B cell (primary cell): Measurements from ENCODE around the gene PREX1. TPM values are rescaled to one million over a fixed set of nuclear protein-coding genes. Genes with fewer than 3 reads are reported as not detected.

Experiments
- ATAC-seq: fragments of 200-7000 bp; cut with Tn5 transposase; one replicate; pipeline ENCODE4 v1.10.0; 2021; ENCODE audit warnings: low read depth, mild to moderate bottlenecking, moderate number of reproducible peaks, moderate library complexity
- CTCF ChIA-PET: fragments of 350-600 bp; sonication (Branson Sonifier 250); formaldehyde crosslinking; loops from one replicate; lab custom pipeline; 2021; ENCODE audit warnings: antibody characterized with exemption, inconsistent platforms; lab: Charles Lee
- POLR2A ChIA-PET: fragments of 350-600 bp; sonication (Branson Sonifier 250); formaldehyde crosslinking; loops from one replicate; lab custom pipeline; 2021; ENCODE audit warnings: antibody characterized with exemption; lab: Charles Lee
- DNase-seq: peaks from one replicate; pipeline ENCODE4 v3.0.0; 2013
- H2AFZ ChIP-seq: 2 replicates; pipeline ENCODE4 v1.6.1; 2012; ENCODE audit warnings: mild to moderate bottlenecking, low read depth, low read length; ENCODE audit not compliant: insufficient read depth, poor library complexity, severe bottlenecking
- H3K27ac ChIP-seq, 2 donors: 1 replicate in 1 of 2; 2 replicates in 1 of 2; pipeline ENCODE4 v1.5.1; 2012 to 2013; ENCODE audit warnings: low read length in 2 of 2, mild to moderate bottlenecking in 2 of 2, moderate library complexity in 1 of 2
- H3K27me3 ChIP-seq, 4 experiments: fragments of 200-600 bp in 1 of 4; sonication (generic) in 1 of 4; replicated peaks in 1 of 4; 1 replicate in 2 of 4; 2 replicates in 2 of 4; pipeline versions ENCODE4 v1.6.1 to v1.7.0; 2013 to 2016; ENCODE audit warnings: low read length in 3 of 4, mild to moderate bottlenecking in 2 of 4, mixed read lengths in 1 of 4, moderate library complexity in 1 of 4; ENCODE audit not compliant: insufficient read depth in 4 of 4, control insufficient read depth in 3 of 4; ENCODE audit errors: control extremely low read depth in 1 of 4
- H3K36me3 ChIP-seq, 2 experiments: replicated peaks in 1 of 2; 1 replicate in 1 of 2; 2 replicates in 1 of 2; pipeline versions ENCODE4 v1.6.1 to v1.7.1; 2013; ENCODE audit warnings: low read length in 1 of 2; ENCODE audit not compliant: insufficient read depth in 2 of 2, control insufficient read depth in 1 of 2; ENCODE audit errors: control extremely low read depth in 1 of 2, extremely low read depth in 1 of 2
- H3K4me1 ChIP-seq, 2 donors: fragments of 200-600 bp in 1 of 2; sonication (generic) in 1 of 2; 1 replicate in 1 of 2; 2 replicates in 1 of 2; pipeline versions ENCODE4 v1.5.1 to v1.6.1; 2013 to 2017; ENCODE audit warnings: low read length in 2 of 2; ENCODE audit not compliant: control insufficient read depth in 2 of 2, insufficient read depth in 2 of 2
- H3K4me2 ChIP-seq: replicated peaks from 2 replicates; pipeline ENCODE3; 2012; ENCODE audit warnings: mild to moderate bottlenecking, low read depth, low read length; ENCODE audit not compliant: poor library complexity, severe bottlenecking
- H3K4me3 ChIP-seq, 5 experiments: fragments of 200-600 bp in 1 of 5; sonication (generic) in 1 of 5; 1 replicate in 3 of 5; 2 replicates in 2 of 5; pipeline versions ENCODE4 v1.5.1 to v1.7.0; 2011 to 2016; ENCODE audit warnings: low read length in 4 of 5, mild to moderate bottlenecking in 4 of 5, low read depth in 2 of 5, control low read depth in 1 of 5, moderate library complexity in 1 of 5; ENCODE audit not compliant: insufficient read depth in 1 of 5; ENCODE audit errors: control extremely low read depth in 1 of 5, extremely low read depth in 1 of 5
- H3K79me2 ChIP-seq: fragments of 200-600 bp; sonication (generic); one replicate; pipeline ENCODE4 v1.6.0; 2016; ENCODE audit warnings: low read length; ENCODE audit not compliant: control insufficient read depth, insufficient read depth
- H3K9ac ChIP-seq: fragments of 200-600 bp; sonication (generic); 2 replicates; pipeline ENCODE4 v1.6.1; 2017; ENCODE audit warnings: mild to moderate bottlenecking, low read length, moderate library complexity
- H3K9me3 ChIP-seq, 3 donors: one replicate each; pipeline versions ENCODE4 v1.6.1 to v1.7.1; 2013; ENCODE audit warnings: low read length in 2 of 3; ENCODE audit not compliant: control insufficient read depth in 2 of 3, insufficient read depth in 1 of 3; ENCODE audit errors: control extremely low read depth in 1 of 3
- H4K20me1 ChIP-seq: 2 replicates; pipeline ENCODE4 v1.6.0; 2012; ENCODE audit warnings: mild to moderate bottlenecking, low read length; ENCODE audit not compliant: insufficient read depth, control insufficient read depth, poor library complexity, severe bottlenecking
- H3K27ac Mint-ChIP-seq: one replicate; pipeline ENCODE4 v1.8.0; 2021; ENCODE audit warnings: mixed read lengths
- H3K27me3 Mint-ChIP-seq: one replicate; pipeline ENCODE4 v1.8.0; 2021; ENCODE audit warnings: mixed read lengths
- H3K4me1 Mint-ChIP-seq: one replicate; pipeline ENCODE4 v1.8.0; 2021; ENCODE audit warnings: mixed read lengths
- H3K4me3 Mint-ChIP-seq: one replicate; pipeline ENCODE4 v1.8.0; 2021; ENCODE audit warnings: mixed read lengths
- H3K9me3 Mint-ChIP-seq: one replicate; pipeline ENCODE4 v1.8.0; 2022; ENCODE audit warnings: mixed read lengths; ENCODE audit not compliant: insufficient read depth
- EZH2 ChIP-seq: IDR thresholded peaks from 2 replicates; pipeline ENCODE4 v1.6.1; 2012; ENCODE audit warnings: borderline replicate concordance, low read depth, mild to moderate bottlenecking, moderate library complexity, low read length; ENCODE audit not compliant: insufficient read depth, poor library complexity, severe bottlenecking
- WGBS: methylation state at CpG from one replicate; pipeline ENCODE4 v1.1.5; 2013; ENCODE audit warnings: missing lambda C conversion rate; ENCODE audit not compliant: insufficient coverage; 5-methylcytosine and 5-hydroxymethylcytosine counted together
- intact Hi-C: fragments of 100-400 bp; cut with micrococcal nuclease; formaldehyde crosslinking; loops from one replicate; pipeline ENCODE4 v1.10.0; 2022
- polyA plus RNA-seq: library from polyadenylated mRNA; depleted of rRNA; stranded (reverse); fragments of >200 nt; gene quantifications from 2 replicates; pipeline ENCODE4 v1.2.3, GENCODE V29; 2012
- total RNA-seq, 2 donors: library from RNA; stranded (reverse); fragments of 120-200 nt in 1 of 2; gene quantifications; 1 replicate in 1 of 2; 2 replicates in 1 of 2; pipeline versions ENCODE4 v1.2.3 to v1.2.4, GENCODE V29; 2013 to 2022
- TF ChIP-seq, protein P1 (sequence below): fragments of 200-600 bp; IDR thresholded peaks from one replicate; pipeline ENCODE4 v1.8.0; 2022; ENCODE audit warnings: antibody characterized with exemption, mild to moderate bottlenecking

PREX1 gene
- total and polyA plus RNA-seq, 2 donors (not counting 1 experiment from before 2014, with no cell fraction given), result 79.1 to 99.4 TPM

GRCh38 chr20:48809673-48810072 lies 18.1 kb downstream of the PREX1 start:
- H3K27ac Mint-ChIP-seq, result peak overlapping the region; percentile 26
- Histone ChIP-seq H3K4me2 (peak overlapping the region; percentile 19), H3K4me1 (peaks cover 27 to 48% of the 10 kb centered on the region in 2 donors), H3K9ac (no peak overlapping the region), H3K9me3 (peaks cover 0 to 25% (median 10%) of the 10 kb centered on the region in 3 donors), H3K79me2 (peaks cover 99% of the 10 kb centered on the region), H3K27ac (no peak overlapping the region), H3K36me3 (peaks cover 0 to 35% of the 10 kb centered on the region in 2 experiments), H3K4me3 (no peak overlapping the region), H4K20me1 (peaks cover 86% of the 10 kb centered on the region), H2AFZ (no peak overlapping the region), H3K27me3 (no peaks in the 10 kb centered on the region)
- H3K4me3 Mint-ChIP-seq, result no peak overlapping the region
- TF ChIP-seq, protein P1, sequence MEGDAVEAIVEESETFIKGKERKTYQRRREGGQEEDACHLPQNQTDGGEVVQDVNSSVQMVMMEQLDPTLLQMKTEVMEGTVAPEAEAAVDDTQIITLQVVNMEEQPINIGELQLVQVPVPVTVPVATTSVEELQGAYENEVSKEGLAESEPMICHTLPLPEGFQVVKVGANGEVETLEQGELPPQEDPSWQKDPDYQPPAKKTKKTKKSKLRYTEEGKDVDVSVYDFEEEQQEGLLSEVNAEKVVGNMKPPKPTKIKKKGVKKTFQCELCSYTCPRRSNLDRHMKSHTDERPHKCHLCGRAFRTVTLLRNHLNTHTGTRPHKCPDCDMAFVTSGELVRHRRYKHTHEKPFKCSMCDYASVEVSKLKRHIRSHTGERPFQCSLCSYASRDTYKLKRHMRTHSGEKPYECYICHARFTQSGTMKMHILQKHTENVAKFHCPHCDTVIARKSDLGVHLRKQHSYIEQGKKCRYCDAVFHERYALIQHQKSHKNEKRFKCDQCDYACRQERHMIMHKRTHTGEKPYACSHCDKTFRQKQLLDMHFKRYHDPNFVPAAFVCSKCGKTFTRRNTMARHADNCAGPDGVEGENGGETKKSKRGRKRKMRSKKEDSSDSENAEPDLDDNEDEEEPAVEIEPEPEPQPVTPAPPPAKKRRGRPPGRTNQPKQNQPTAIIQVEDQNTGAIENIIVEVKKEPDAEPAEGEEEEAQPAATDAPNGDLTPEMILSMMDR, result no peak
- TF ChIP-seq EZH2, result no peak
- ChIA-PET POLR2A (interaction anchor here (0.5 kb wide), 1 partner anchor 27 kb away, joined by 3 read pairs; no protein-coding TSS in a partner anchor), CTCF (interaction anchor here (0.6 to 2.0 kb wide), 3 partner anchors 9 to 63 kb away, joined by 3 to 5 read pairs (median 4); no protein-coding TSS in a partner anchor)
- intact Hi-C loops, result no loop called here
- ATAC-seq (no peak), DNase-seq (no peak)
- 19% methylated on average over 3 of the region's 5 CpGs for WGBS
- no peaks in the 10 kb centered on the region for H3K9me3 Mint-ChIP-seq
- peaks cover 48% of the 10 kb centered on the region for H3K4me1 Mint-ChIP-seq
- no peaks in the 10 kb centered on the region for H3K27me3 Mint-ChIP-seq

- no peak for ATAC-seq
- H2AFZ ChIP-seq, result no peak overlapping the region
- no peaks in the 10 kb centered on the region for H3K27me3 ChIP-seq
- POLR2A ChIA-PET, result no interaction called here
- H3K4me3 ChIP-seq, result no peak overlapping the region
- no peak for DNase-seq
- no peak overlapping the region for H3K4me2 ChIP-seq
- H3K9ac ChIP-seq, result no peak overlapping the region
- TF ChIP-seq, protein P1, result no peak
- TF ChIP-seq EZH2, result no peak
- Mint-ChIP-seq H3K4me1 (peaks cover 58% of the 10 kb centered on the region), H3K27me3 (no peaks in the 10 kb centered on the region), H3K4me3 (no peak overlapping the region), H3K9me3 (no peaks in the 10 kb centered on the region), H3K27ac (peak overlapping the region; percentile 32)
- H4K20me1 ChIP-seq, result peaks cover 89% of the 10 kb centered on the region
- intact Hi-C loops, result no loop called here
- WGBS, result 95% methylated on average over 9 of the region's 10 CpGs
- peaks cover 18 to 48% of the 10 kb centered on the region in 2 donors for H3K4me1 ChIP-seq
- H3K79me2 ChIP-seq, result peaks cover 99% of the 10 kb centered on the region
- no peak overlapping the region for H3K27ac ChIP-seq
- peaks cover 0 to 34% of the 10 kb centered on the region in 2 experiments for H3K36me3 ChIP-seq
- peaks cover 0 to 23% (median 10%) of the 10 kb centered on the region in 3 donors for H3K9me3 ChIP-seq
- CTCF ChIA-PET, result interaction anchor here (0.8 to 1.4 kb wide), 3 partner anchors 10 to 41 kb away, joined by 3 to 4 read pairs (median 3); no protein-coding TSS in a partner anchor
Observed at GRCh38 chr20:48808382-48809034, 19.3 kb downstream of the PREX1 start.
